GM12891 (cell line): ENCODE data around the gene ADGRL3.

Experiments
- POLR2A ChIP-seq: IDR thresholded peaks from 2 replicates; pipeline ENCODE4 v1.6.1; 2011; ENCODE audit warnings: low read depth, low read length, control low read depth
- POLR2AphosphoS5 ChIP-seq: IDR thresholded peaks from 2 replicates; pipeline ENCODE4 v1.6.1; 2011; ENCODE audit warnings: low read depth, low read length, control low read depth

- no peak for TF ChIP-seq POLR2AphosphoS5
- TF ChIP-seq POLR2A = no peak
Observed at GRCh38 chr4:61915501-61915900, 715.4 kb downstream of the ADGRL3 start.
